Measurements from ENCODE around the gene TARP.

TARP gene

DNA sequence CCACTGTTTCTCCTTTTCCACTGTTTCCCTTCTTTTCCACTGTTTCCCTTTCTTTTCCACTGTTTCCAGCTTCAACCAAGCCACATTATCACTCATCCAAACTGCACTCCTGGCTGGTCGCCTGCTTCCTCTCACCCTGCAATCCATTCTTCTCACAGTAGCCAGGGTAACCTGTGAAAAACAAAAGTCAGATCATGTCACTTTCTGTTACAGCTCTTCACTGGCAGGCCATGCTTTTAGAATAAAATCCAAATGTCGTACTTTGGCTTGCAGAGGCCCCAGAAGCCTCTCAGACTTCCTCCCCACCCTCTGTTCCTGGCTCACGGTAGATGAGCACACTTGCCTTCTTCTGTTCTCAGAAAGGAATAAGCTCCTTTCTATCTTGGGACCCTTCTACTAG, 61.5 kb downstream of the TARP start:
- H4K20me1 ChIP-seq (ENCODE audit: insufficient read depth), result peaks cover 3% of the 10 kb centered on the region; the same call in 1 of the 2 replicates
- H2AFZ ChIP-seq (ENCODE audit: low read depth), result no peak overlapping the region
- no peaks in the 10 kb centered on the region for H3K9me2 ChIP-seq
- H3K4me2 ChIP-seq, result no peak overlapping the region
- H3K4me3 ChIP-seq (ENCODE audit: low read depth in 2 of 2, low read length in 1 of 2), result no peak overlapping the region
- H3K79me2 ChIP-seq (ENCODE audit: insufficient read depth), result peaks cover under 1% of the 10 kb centered on the region; the same call in 1 of the 2 replicates
- H3F3A ChIP-seq (replicated peaks; ENCODE audit: insufficient read depth), result peaks cover 5% of the 10 kb centered on the region
- CTCF ChIA-PET, result interaction anchor here (0.9 to 4.9 kb wide), 9 partner anchors 10 to 310 kb away, joined by 3 to 33 read pairs (median 7); no protein-coding TSS in a partner anchor
- TF ChIP-seq, protein P1, sequence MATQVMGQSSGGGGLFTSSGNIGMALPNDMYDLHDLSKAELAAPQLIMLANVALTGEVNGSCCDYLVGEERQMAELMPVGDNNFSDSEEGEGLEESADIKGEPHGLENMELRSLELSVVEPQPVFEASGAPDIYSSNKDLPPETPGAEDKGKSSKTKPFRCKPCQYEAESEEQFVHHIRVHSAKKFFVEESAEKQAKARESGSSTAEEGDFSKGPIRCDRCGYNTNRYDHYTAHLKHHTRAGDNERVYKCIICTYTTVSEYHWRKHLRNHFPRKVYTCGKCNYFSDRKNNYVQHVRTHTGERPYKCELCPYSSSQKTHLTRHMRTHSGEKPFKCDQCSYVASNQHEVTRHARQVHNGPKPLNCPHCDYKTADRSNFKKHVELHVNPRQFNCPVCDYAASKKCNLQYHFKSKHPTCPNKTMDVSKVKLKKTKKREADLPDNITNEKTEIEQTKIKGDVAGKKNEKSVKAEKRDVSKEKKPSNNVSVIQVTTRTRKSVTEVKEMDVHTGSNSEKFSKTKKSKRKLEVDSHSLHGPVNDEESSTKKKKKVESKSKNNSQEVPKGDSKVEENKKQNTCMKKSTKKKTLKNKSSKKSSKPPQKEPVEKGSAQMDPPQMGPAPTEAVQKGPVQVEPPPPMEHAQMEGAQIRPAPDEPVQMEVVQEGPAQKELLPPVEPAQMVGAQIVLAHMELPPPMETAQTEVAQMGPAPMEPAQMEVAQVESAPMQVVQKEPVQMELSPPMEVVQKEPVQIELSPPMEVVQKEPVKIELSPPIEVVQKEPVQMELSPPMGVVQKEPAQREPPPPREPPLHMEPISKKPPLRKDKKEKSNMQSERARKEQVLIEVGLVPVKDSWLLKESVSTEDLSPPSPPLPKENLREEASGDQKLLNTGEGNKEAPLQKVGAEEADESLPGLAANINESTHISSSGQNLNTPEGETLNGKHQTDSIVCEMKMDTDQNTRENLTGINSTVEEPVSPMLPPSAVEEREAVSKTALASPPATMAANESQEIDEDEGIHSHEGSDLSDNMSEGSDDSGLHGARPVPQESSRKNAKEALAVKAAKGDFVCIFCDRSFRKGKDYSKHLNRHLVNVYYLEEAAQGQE (IDR thresholded peaks at IDR 0.05; ENCODE audit: low read depth, low read length), result no peak
- TF ChIP-seq SMC3 (IDR thresholded peaks at IDR 0.05; ENCODE audit: low read depth, low read length) (no peak), EP300 (IDR thresholded peaks at IDR 0.05; ENCODE audit: borderline replicate concordance in 1 of 2, low read depth in 1 of 2, low read length in 1 of 2) (no peak), RXRA (IDR thresholded peaks at IDR 0.05; ENCODE audit: borderline replicate concordance, low read depth) (no peak), RFX5 (IDR thresholded peaks at IDR 0.05; ENCODE audit: low read length) (no peak), FOXM1 (IDR thresholded peaks at IDR 0.05; ENCODE audit: low read depth) (no peak), GATA2 (CRISPR knock-in tag; IDR thresholded peaks at IDR 0.05) (no peak), JUND (IDR thresholded peaks at IDR 0.05) (no peak), GABPA (IDR thresholded peaks at IDR 0.05; ENCODE audit: low read depth) (no peak), NFIC (IDR thresholded peaks at IDR 0.05; ENCODE audit: borderline replicate concordance) (no peak)
- TF ChIP-seq, protein P2, sequence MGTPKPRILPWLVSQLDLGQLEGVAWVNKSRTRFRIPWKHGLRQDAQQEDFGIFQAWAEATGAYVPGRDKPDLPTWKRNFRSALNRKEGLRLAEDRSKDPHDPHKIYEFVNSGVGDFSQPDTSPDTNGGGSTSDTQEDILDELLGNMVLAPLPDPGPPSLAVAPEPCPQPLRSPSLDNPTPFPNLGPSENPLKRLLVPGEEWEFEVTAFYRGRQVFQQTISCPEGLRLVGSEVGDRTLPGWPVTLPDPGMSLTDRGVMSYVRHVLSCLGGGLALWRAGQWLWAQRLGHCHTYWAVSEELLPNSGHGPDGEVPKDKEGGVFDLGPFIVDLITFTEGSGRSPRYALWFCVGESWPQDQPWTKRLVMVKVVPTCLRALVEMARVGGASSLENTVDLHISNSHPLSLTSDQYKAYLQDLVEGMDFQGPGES (IDR thresholded peaks at IDR 0.05; ENCODE audit: low read depth, low read length), result no peak
- TF ChIP-seq, protein P3, sequence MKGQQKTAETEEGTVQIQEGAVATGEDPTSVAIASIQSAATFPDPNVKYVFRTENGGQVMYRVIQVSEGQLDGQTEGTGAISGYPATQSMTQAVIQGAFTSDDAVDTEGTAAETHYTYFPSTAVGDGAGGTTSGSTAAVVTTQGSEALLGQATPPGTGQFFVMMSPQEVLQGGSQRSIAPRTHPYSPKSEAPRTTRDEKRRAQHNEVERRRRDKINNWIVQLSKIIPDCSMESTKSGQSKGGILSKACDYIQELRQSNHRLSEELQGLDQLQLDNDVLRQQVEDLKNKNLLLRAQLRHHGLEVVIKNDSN (IDR thresholded peaks at IDR 0.05; ENCODE audit: borderline replicate concordance, low read depth), result no peak
- TF ChIP-seq, protein P4, sequence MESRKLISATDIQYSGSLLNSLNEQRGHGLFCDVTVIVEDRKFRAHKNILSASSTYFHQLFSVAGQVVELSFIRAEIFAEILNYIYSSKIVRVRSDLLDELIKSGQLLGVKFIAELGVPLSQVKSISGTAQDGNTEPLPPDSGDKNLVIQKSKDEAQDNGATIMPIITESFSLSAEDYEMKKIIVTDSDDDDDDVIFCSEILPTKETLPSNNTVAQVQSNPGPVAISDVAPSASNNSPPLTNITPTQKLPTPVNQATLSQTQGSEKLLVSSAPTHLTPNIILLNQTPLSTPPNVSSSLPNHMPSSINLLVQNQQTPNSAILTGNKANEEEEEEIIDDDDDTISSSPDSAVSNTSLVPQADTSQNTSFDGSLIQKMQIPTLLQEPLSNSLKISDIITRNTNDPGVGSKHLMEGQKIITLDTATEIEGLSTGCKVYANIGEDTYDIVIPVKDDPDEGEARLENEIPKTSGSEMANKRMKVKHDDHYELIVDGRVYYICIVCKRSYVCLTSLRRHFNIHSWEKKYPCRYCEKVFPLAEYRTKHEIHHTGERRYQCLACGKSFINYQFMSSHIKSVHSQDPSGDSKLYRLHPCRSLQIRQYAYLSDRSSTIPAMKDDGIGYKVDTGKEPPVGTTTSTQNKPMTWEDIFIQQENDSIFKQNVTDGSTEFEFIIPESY (IDR thresholded peaks at IDR 0.05; ENCODE audit: borderline replicate concordance, low read depth), result no peak
- 92% methylated on average over 3 of the region's 3 CpGs for WGBS (ENCODE audit: low lambda C conversion rate)
- peaks cover 9 to 30% of the 10 kb centered on the region in 2 experiments; a peak in 3 of 4 replicates for H3K4me1 ChIP-seq (ENCODE audit: control insufficient read depth in 1 of 2, insufficient read depth in 2 of 2, low read depth in 1 of 2, low read length in 1 of 2)
- DNase-seq, result no peak
- H3K27ac ChIP-seq (ENCODE audit: low read depth in 2 of 2, low read length in 1 of 2), result peak overlapping the region in 1 of 2 experiments; percentile 24; a peak in 1 of 4 replicates
- POLR2A ChIA-PET, result no interaction called here
- H3K36me3 ChIP-seq (replicated peaks in 1 of 2; ENCODE audit: control insufficient read depth in 1 of 2, insufficient read depth in 2 of 2, low read length in 1 of 2), result peaks cover 53 to 54% of the 10 kb centered on the region in 2 experiments
- no peaks in the 10 kb centered on the region for H3K27me3 ChIP-seq (ENCODE audit: insufficient read depth)
- no peak overlapping the region for H3K9ac ChIP-seq
- no peaks in the 10 kb centered on the region for H3K9me3 ChIP-seq
